Putamen (tissue), 1 donor: ENCODE measurements around the gene LRIT1.
"Not testable (repeated sequence)": the region's sequence is repeated elsewhere in the genome, so short reads cannot be mapped to it uniquely, and the experiment has no call there.

Experiments
- DNase-seq: peaks from one replicate; pipeline ENCODE4 v3.0.0-alpha.2; 2016; ENCODE audit warnings: low spot score

LRIT1 gene

GRCh38 chr10:84241185-84241790 lies at the start of gene LRIT1:
TSS of gene LRIT1 (minus strand) at chr10:84241546. CDS start at chr10:84241439, 107 bp downstream.
- DNase-seq = no peak

GRCh38 chr10:84290235-84290634 lies 48.9 kb upstream of the LRIT1 start:
- no peak for DNase-seq

GRCh38 chr10:84289521-84290200 lies 48.3 kb upstream of the LRIT1 start:
- no peak for DNase-seq

GRCh38 chr10:84288151-84288550 lies 46.8 kb upstream of the LRIT1 start:
- no peak for DNase-seq

- no peak for DNase-seq
Observed at GRCh38 chr10:84286695-84287094, 45.3 kb upstream of the LRIT1 start.

GRCh38 chr10:84279876-84280475 lies 38.6 kb upstream of the LRIT1 start:
- DNase-seq = not testable (repeated sequence)

GRCh38 chr10:84270708-84271107 lies 29.4 kb upstream of the LRIT1 start:
- no peak for DNase-seq

GRCh38 chr10:84269773-84270172 lies 28.4 kb upstream of the LRIT1 start:
- DNase-seq = no peak

GRCh38 chr10:84269162-84269561 lies 27.8 kb upstream of the LRIT1 start:
- no peak for DNase-seq

GRCh38 chr10:84267503-84268126 lies 26.3 kb upstream of the LRIT1 start:
- peak; percentile 29 for DNase-seq

GRCh38 chr10:84265418-84265817 lies 24.1 kb upstream of the LRIT1 start:
- no peak for DNase-seq

GRCh38 chr10:84264611-84265141 lies 23.3 kb upstream of the LRIT1 start:
- peak; percentile 56 for DNase-seq

- DNase-seq = no peak
Observed at GRCh38 chr10:84263716-84264115, 22.4 kb upstream of the LRIT1 start.

- no peak for DNase-seq
Observed at GRCh38 chr10:84262190-84262956, 21.0 kb upstream of the LRIT1 start.

GRCh38 chr10:84261236-84261915 lies 20.0 kb upstream of the LRIT1 start:
- no peak for DNase-seq

GRCh38 chr10:84258034-84258695 lies 16.8 kb upstream of the LRIT1 start:
- no peak for DNase-seq

- no peak for DNase-seq
Observed at GRCh38 chr10:84257343-84258020, 16.1 kb upstream of the LRIT1 start.

GRCh38 chr10:84256510-84257342 lies 15.4 kb upstream of the LRIT1 start:
- DNase-seq = peak; percentile 40
